ENCODE measurements around the gene KBTBD3. TPM values are rescaled to one million over a fixed set of nuclear protein-coding genes. Genes with fewer than 3 reads are reported as not detected.

KBTBD3 gene
- total and polyA plus RNA-seq, 2 experiments from 2014 or later, result 1.9 to 13.7 TPM

DNA sequence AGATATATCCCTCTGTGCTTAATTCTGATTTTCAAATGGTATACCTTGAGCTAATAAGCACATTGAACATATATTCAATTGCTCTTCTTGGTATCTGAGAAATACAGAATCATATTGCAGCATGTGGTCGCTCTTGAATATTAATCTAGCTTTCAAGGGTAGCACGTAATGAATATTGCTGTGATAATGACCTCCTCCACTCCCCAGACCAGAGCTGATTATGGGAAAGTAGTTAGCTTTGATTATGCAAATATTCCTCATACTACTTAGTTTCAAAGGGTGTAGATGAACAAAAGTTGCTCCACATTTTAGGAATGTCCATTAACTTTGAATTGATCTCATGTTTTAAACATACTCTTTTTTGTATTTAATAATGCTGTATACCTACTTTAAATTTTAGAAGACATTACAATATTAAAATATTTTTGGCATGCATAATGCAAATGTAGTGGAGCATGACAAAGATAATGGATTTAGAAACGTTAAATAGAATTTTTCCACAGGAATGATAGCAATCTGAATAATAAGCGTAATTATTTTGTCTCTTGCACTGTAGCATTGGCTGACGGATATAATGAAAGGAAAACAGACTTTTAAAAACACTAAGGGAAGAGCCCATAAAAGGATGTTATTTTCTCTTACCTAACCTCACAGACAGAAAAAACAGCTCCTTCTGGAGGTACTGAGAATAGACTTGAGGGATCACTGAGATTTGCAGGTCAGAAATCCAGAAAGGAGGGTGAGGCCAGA lies 27.2 kb downstream of the KBTBD3 start (continued):
- TF ChIP-seq, protein P1, sequence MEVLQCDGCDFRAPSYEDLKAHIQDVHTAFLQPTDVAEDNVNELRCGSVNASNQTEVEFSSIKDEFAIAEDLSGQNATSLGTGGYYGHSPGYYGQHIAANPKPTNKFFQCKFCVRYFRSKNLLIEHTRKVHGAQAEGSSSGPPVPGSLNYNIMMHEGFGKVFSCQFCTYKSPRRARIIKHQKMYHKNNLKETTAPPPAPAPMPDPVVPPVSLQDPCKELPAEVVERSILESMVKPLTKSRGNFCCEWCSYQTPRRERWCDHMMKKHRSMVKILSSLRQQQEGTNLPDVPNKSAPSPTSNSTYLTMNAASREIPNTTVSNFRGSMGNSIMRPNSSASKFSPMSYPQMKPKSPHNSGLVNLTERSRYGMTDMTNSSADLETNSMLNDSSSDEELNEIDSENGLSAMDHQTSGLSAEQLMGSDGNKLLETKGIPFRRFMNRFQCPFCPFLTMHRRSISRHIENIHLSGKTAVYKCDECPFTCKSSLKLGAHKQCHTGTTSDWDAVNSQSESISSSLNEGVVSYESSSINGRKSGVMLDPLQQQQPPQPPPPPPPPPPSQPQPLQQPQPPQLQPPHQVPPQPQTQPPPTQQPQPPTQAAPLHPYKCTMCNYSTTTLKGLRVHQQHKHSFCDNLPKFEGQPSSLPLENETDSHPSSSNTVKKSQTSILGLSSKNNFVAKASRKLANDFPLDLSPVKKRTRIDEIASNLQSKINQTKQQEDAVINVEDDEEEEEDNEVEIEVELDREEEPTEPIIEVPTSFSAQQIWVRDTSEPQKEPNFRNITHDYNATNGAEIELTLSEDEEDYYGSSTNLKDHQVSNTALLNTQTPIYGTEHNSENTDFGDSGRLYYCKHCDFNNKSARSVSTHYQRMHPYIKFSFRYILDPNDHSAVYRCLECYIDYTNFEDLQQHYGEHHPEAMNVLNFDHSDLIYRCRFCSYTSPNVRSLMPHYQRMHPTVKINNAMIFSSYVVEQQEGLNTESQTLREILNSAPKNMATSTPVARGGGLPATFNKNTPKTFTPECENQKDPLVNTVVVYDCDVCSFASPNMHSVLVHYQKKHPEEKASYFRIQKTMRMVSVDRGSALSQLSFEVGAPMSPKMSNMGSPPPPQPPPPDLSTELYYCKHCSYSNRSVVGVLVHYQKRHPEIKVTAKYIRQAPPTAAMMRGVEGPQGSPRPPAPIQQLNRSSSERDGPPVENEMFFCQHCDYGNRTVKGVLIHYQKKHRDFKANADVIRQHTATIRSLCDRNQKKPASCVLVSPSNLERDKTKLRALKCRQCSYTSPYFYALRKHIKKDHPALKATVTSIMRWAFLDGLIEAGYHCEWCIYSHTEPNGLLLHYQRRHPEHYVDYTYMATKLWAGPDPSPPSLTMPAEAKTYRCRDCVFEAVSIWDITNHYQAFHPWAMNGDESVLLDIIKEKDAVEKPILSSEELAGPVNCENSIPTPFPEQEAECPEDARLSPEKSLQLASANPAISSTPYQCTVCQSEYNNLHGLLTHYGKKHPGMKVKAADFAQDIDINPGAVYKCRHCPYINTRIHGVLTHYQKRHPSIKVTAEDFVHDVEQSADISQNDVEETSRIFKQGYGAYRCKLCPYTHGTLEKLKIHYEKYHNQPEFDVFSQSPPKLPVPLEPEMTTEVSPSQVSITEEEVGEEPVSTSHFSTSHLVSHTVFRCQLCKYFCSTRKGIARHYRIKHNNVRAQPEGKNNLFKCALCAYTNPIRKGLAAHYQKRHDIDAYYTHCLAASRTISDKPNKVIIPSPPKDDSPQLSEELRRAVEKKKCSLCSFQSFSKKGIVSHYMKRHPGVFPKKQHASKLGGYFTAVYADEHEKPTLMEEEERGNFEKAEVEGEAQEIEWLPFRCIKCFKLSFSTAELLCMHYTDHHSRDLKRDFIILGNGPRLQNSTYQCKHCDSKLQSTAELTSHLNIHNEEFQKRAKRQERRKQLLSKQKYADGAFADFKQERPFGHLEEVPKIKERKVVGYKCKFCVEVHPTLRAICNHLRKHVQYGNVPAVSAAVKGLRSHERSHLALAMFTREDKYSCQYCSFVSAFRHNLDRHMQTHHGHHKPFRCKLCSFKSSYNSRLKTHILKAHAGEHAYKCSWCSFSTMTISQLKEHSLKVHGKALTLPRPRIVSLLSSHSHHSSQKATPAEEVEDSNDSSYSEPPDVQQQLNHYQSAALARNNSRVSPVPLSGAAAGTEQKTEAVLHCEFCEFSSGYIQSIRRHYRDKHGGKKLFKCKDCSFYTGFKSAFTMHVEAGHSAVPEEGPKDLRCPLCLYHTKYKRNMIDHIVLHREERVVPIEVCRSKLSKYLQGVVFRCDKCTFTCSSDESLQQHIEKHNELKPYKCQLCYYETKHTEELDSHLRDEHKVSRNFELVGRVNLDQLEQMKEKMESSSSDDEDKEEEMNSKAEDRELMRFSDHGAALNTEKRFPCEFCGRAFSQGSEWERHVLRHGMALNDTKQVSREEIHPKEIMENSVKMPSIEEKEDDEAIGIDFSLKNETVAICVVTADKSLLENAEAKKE (CRISPR knock-in tag; IDR thresholded peaks at IDR 0.05), result no peak

DNA sequence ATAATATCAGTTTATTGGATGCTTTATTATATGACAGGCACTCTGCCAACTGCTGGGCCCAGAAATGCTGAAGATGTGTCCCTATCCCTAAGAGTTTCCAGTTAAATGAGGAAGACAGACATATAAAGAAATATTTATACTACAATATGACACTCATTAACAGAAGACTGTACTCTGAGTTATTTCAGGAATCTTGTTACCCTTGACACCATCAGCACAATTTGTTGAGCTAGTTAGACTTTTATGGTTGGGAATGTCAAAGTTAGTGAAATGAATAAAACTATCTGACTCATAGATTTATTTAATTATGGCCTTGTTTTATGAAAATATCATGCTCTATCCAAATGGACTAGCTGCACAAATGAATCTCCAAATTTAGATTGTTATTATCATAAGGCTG lies 29.5 kb downstream of the KBTBD3 start:
- no peak for ATAC-seq
- no peaks in the 10 kb centered on the region for H3K4me1 ChIP-seq (ENCODE audit: insufficient read depth)
- H4K20me1 ChIP-seq (replicated peaks; ENCODE audit: insufficient read depth), result no peaks in the 10 kb centered on the region
- peaks cover 3% of the 10 kb centered on the region; the same call in 2 of the 3 replicates for H3K4me1 Mint-ChIP-seq
- H3K4me3 Mint-ChIP-seq, result no peak overlapping the region
- no peak overlapping the region for H3K4me3 ChIP-seq
- no peaks in the 10 kb centered on the region for H3K36me3 Mint-ChIP-seq (ENCODE audit: low read depth)
- H3K27ac ChIP-seq (ENCODE audit: low read depth), result no peak overlapping the region
- no peaks in the 10 kb centered on the region for H3K36me3 ChIP-seq (ENCODE audit: insufficient read depth)
- no peaks in the 10 kb centered on the region for H3K9me3 Mint-ChIP-seq
- DNase-seq (ENCODE audit: low spot score), result no peak
- H3F3A ChIP-seq (replicated peaks; ENCODE audit: low read depth), result no peaks in the 10 kb centered on the region
- no peaks in the 10 kb centered on the region for H3K27me3 Mint-ChIP-seq (ENCODE audit: insufficient read depth, low read depth, poor library complexity)
- no peaks in the 10 kb centered on the region; the same call in 1 of the 2 replicates for H3K9me2 ChIP-seq (ENCODE audit: insufficient read depth)
- no peaks in the 10 kb centered on the region for H3K27me3 ChIP-seq (ENCODE audit: insufficient read depth)
- no peak overlapping the region for H3K27ac Mint-ChIP-seq
- no peak overlapping the region for H3K4me2 ChIP-seq
- H3K79me2 ChIP-seq (replicated peaks; ENCODE audit: insufficient read depth), result no peaks in the 10 kb centered on the region
- no peak overlapping the region for H2AFZ ChIP-seq
- TF ChIP-seq, protein P2, sequence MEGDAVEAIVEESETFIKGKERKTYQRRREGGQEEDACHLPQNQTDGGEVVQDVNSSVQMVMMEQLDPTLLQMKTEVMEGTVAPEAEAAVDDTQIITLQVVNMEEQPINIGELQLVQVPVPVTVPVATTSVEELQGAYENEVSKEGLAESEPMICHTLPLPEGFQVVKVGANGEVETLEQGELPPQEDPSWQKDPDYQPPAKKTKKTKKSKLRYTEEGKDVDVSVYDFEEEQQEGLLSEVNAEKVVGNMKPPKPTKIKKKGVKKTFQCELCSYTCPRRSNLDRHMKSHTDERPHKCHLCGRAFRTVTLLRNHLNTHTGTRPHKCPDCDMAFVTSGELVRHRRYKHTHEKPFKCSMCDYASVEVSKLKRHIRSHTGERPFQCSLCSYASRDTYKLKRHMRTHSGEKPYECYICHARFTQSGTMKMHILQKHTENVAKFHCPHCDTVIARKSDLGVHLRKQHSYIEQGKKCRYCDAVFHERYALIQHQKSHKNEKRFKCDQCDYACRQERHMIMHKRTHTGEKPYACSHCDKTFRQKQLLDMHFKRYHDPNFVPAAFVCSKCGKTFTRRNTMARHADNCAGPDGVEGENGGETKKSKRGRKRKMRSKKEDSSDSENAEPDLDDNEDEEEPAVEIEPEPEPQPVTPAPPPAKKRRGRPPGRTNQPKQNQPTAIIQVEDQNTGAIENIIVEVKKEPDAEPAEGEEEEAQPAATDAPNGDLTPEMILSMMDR (conservative IDR thresholded peaks at IDR 0.05; ENCODE audit: low read depth in 2 of 2), result no peak
- TF ChIP-seq CREB1 (CRISPR knock-in tag; IDR thresholded peaks at IDR 0.05; ENCODE audit: low read depth), result no peak
- no peak for TF ChIP-seq STAT1 (IDR thresholded peaks at IDR 0.05; ENCODE audit: unreplicated experiment)
- no peak for TF ChIP-seq ZNF331 (CRISPR knock-in tag; IDR thresholded peaks at IDR 0.05; ENCODE audit: low read depth)
- TF ChIP-seq, protein P3, sequence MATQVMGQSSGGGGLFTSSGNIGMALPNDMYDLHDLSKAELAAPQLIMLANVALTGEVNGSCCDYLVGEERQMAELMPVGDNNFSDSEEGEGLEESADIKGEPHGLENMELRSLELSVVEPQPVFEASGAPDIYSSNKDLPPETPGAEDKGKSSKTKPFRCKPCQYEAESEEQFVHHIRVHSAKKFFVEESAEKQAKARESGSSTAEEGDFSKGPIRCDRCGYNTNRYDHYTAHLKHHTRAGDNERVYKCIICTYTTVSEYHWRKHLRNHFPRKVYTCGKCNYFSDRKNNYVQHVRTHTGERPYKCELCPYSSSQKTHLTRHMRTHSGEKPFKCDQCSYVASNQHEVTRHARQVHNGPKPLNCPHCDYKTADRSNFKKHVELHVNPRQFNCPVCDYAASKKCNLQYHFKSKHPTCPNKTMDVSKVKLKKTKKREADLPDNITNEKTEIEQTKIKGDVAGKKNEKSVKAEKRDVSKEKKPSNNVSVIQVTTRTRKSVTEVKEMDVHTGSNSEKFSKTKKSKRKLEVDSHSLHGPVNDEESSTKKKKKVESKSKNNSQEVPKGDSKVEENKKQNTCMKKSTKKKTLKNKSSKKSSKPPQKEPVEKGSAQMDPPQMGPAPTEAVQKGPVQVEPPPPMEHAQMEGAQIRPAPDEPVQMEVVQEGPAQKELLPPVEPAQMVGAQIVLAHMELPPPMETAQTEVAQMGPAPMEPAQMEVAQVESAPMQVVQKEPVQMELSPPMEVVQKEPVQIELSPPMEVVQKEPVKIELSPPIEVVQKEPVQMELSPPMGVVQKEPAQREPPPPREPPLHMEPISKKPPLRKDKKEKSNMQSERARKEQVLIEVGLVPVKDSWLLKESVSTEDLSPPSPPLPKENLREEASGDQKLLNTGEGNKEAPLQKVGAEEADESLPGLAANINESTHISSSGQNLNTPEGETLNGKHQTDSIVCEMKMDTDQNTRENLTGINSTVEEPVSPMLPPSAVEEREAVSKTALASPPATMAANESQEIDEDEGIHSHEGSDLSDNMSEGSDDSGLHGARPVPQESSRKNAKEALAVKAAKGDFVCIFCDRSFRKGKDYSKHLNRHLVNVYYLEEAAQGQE (IDR thresholded peaks at IDR 0.05; ENCODE audit: unreplicated experiment), result no peak
- TF ChIP-seq POLR2AphosphoS5 (IDR thresholded peaks at IDR 0.05; ENCODE audit: low read depth), result no peak
